AML-193 (cell line): ENCODE measurements around the gene ZBTB49.

Experiments
- DNase-seq, 2 experiments: peaks; one replicate each; lab custom pipeline; 2025; lab: John Stamatoyannopoulos, UW

ZBTB49 gene

DNA sequence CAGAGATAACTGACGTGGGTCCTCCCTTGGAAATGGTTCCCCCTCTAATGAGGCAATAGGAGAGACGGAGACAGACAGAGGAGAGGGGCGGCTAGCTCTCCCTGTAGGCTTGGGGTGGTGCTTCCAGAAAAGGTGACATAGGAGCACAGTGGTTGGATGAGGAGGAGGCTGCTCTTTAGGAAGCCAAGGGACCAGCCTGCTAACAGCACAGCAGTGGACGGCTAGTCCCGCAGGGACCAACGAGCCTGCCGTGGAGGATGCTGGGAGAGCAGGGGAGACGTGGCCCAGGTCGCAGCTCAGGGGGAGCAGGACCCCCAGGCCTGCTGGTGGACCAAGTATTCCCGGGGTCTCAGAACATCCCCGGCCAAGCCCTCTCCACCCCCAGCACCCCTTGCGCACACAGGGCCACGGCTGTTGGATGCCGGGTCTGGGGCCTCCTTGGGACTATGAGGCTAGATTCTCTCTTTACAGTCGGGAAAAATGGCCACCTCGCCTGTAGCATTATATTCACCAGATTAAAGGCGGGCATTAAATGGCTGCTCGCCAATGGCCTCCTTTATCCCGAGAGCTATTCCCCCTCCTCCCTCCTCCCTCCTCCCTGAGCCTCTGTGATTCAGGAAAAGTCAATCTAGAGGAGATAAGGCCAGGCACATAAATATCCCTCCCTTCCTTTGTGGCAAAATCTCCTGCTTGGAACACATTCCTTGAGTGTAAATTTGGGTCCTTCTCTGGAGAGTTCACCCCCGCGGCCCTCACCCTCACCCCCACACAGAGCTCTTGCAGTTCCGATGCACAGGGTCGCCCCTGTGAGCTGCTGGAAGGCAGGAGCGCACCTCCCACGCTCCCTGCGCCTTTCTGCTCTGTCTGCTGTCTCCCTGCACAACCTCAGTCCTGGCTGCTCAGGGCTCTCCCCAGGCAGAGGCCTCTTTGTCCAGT, 66.3 kb downstream of the ZBTB49 start:
- no peak for DNase-seq

DNA sequence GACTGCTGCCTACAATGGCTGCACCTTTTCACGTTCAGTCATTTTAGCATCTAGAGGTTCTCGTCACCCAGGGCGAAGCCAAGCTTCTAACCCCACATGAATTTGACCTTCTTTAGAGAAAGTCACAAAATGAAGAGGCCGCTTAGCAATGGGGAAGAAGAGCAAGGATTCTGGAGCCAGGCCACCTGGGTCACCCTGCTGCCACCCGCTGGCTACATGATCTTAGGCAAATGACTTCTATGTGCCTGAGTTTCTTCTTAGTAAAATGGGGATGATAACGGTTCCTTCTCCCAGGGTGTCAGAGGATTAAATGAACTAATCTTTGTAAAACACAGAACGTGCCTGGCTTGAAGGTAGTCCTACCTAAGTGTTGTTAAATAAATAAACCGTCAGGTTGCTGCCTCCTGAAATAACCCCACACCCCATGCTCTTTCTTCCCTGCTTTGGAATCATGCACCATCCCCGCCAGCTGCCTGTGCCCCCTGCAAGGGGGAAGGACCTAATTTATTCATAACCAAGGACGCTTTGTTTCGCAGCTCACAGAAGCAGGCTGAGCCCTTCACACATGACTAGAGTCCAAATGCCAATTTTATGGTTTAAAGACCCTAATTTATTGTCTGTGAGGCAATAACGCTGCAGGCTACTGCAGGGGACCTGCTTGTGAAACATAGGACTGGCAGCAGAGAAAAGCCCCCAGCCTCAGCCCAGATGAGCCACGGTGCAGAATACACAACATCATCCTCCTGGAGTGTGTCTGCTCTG, 68.2 kb downstream of the ZBTB49 start:
- DNase-seq, result no peak

- no peak for DNase-seq
Observed at GRCh38 chr4:4361883-4362282, 71.8 kb downstream of the ZBTB49 start.

DNA sequence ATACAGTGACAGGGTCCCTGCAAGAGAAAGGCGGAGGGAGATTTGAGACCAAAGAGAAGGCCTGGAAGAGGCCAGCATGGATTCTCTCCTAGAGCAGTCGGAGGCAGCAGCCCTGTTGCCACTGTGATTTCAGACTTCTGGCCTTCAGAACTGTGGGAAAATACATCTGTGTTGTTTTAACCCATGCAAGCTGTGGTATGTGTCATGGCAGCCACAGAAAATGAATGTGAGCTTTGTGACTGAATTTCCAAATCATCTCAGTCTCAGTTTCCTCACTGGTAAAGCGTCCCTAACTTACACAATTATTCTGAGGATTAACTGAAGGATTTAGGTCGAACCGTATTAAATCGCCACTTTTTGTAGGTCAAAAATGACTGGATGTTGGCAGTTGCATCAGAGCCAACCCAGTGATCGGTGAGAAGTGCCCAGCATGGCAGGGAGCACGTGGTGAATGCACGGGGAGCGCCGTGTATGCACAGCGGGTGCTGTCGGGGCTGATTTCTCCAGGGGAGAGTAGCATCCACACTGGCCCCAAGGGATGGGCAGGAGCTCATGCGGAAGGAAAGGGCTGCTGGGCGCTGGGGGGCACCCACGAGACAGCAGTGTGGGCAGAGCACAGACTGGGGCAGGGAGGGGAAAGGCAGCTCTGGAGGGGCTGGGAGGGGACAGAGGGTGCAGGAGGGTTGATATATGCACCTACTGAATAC, 73.1 kb downstream of the ZBTB49 start:
- no peak for DNase-seq

DNA sequence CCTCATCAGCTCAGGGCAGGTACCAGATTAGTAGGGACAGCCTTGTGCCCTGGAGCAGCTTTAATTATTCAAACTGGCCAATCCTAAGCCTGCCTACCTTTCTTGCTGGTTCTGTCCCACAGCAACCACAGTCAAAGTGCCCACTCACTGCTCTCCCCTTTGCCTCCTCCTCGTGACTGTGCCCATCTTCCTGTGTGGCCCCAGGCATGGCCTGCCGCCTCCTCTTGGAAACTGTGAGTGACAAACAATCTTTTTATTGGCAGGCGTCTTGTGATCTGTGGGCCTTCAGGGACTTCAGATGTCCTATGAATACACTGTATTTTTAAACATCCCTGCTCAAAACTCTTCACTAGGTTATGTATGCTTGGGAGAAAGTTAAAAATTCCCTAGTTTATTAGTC, 74.0 kb downstream of the ZBTB49 start:
- no peak for DNase-seq

GRCh38 chr4:4364486-4365208, 74.6 kb downstream of the ZBTB49 start:
- no peak for DNase-seq

- no peak for DNase-seq
Observed at GRCh38 chr4:4368809-4369580, 78.9 kb downstream of the ZBTB49 start.
